Calu3 (cell line): Measurements from ENCODE around the gene CAP1. TPM values are rescaled to one million over a fixed set of nuclear protein-coding genes. Genes with fewer than 3 reads are reported as not detected.

Experiments
- BruUV-seq: library from RNA; stranded (reverse); fragments of 400-500 nt; replicated peaks from 2 replicates; lab custom pipeline; 2021; lab: Mats Ljungman, UMichigan
- CTCF ChIA-PET: fragments of 300-600 bp; sonication (Branson Sonifier 250); formaldehyde crosslinking; loops from one replicate; lab custom pipeline; 2022; ENCODE audit warnings: antibody characterized with exemption; lab: Charles Lee
- DNase-seq: peaks from one replicate; pipeline ENCODE4 v3.0.0; 2022
- H3K27ac Mint-ChIP-seq: one replicate; pipeline ENCODE4 v1.8.0; 2022; ENCODE audit warnings: mixed read lengths; ENCODE audit not compliant: unreplicated experiment
- H3K27me3 Mint-ChIP-seq: one replicate; pipeline ENCODE4 v1.8.0; 2022; ENCODE audit warnings: mixed read lengths; ENCODE audit not compliant: unreplicated experiment
- H3K36me3 Mint-ChIP-seq: one replicate; pipeline ENCODE4 v1.8.0; 2022; ENCODE audit warnings: mild to moderate bottlenecking, moderate library complexity, mixed read lengths; ENCODE audit not compliant: insufficient read depth, unreplicated experiment
- H3K4me1 Mint-ChIP-seq: one replicate; pipeline ENCODE4 v1.8.0; 2022; ENCODE audit warnings: mild to moderate bottlenecking, low read depth, mixed read lengths; ENCODE audit not compliant: unreplicated experiment
- H3K4me3 Mint-ChIP-seq: one replicate; pipeline ENCODE4 v1.8.0; 2022; ENCODE audit warnings: mild to moderate bottlenecking, low read depth, moderate library complexity, mixed read lengths; ENCODE audit not compliant: unreplicated experiment
- H3K9me3 Mint-ChIP-seq: one replicate; pipeline ENCODE4 v1.8.0; 2022; ENCODE audit warnings: low read depth, mixed read lengths; ENCODE audit not compliant: unreplicated experiment
- intact Hi-C: fragments of 100-400 bp; cut with micrococcal nuclease; formaldehyde crosslinking; loops from one replicate; pipeline ENCODE4 v1.10.0; 2022; ENCODE audit not compliant: unreplicated experiment
- total RNA-seq: library from RNA; stranded (reverse); gene quantifications from 2 replicates; pipeline ENCODE4 v1.2.3, GENCODE V29; 2022
- TF ChIP-seq, protein P1 (sequence below): fragments of 200-600 bp; IDR thresholded peaks from one replicate; pipeline ENCODE4 v1.8.0; 2022; ENCODE audit warnings: antibody characterized with exemption; ENCODE audit not compliant: unreplicated experiment

Gene CAP1
- total RNA-seq, 1 experiment from 2014 or later = 307 TPM

DNA sequence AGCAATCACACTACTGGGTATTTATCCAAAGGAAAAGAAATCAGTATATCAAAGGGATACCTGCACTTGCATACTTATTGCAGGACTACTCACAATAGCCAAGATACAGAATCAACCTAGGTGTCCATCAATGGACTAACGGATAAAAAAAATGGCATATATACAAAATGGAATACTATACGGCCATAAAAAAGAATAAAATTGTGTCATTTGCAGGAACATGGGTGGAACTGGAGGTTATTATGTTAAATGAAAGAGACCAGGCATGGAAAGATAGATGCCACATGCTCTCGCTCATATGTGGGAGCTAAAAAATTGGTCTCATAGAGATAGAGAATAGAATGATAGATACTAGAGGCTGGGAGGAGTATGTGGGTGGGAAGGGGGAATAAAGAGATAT is 29.3 kb upstream of the CAP1 start:
- Mint-ChIP-seq H3K9me3 (no peaks in the 10 kb centered on the region), H3K27ac (no peak overlapping the region), H3K4me3 (no peak overlapping the region), H3K4me1 (peaks cover 8% of the 10 kb centered on the region), H3K27me3 (no peaks in the 10 kb centered on the region), H3K36me3 (no peaks in the 10 kb centered on the region)
- TF ChIP-seq, protein P1, sequence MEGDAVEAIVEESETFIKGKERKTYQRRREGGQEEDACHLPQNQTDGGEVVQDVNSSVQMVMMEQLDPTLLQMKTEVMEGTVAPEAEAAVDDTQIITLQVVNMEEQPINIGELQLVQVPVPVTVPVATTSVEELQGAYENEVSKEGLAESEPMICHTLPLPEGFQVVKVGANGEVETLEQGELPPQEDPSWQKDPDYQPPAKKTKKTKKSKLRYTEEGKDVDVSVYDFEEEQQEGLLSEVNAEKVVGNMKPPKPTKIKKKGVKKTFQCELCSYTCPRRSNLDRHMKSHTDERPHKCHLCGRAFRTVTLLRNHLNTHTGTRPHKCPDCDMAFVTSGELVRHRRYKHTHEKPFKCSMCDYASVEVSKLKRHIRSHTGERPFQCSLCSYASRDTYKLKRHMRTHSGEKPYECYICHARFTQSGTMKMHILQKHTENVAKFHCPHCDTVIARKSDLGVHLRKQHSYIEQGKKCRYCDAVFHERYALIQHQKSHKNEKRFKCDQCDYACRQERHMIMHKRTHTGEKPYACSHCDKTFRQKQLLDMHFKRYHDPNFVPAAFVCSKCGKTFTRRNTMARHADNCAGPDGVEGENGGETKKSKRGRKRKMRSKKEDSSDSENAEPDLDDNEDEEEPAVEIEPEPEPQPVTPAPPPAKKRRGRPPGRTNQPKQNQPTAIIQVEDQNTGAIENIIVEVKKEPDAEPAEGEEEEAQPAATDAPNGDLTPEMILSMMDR = no peak
- no TSS peak for BruUV-seq
- DNase-seq = no peak
- CTCF ChIA-PET = no interaction called here
- intact Hi-C loops = no loop called here

GRCh38 chr1:40014253-40014706 is 26.2 kb upstream of the CAP1 start:
- H3K9me3 Mint-ChIP-seq = peaks cover 3% of the 10 kb centered on the region
- no peak for DNase-seq
- TF ChIP-seq, protein P1 = no peak
- H3K4me3 Mint-ChIP-seq = no peak overlapping the region
- CTCF ChIA-PET = interaction anchor here (0.6 kb wide), 1 partner anchor 1772 kb away, joined by 3 read pairs; no protein-coding TSS in a partner anchor
- intact Hi-C loops = no loop called here
- H3K36me3 Mint-ChIP-seq = no peaks in the 10 kb centered on the region
- no peaks in the 10 kb centered on the region for H3K27me3 Mint-ChIP-seq
- peaks cover 8% of the 10 kb centered on the region for H3K4me1 Mint-ChIP-seq
- H3K27ac Mint-ChIP-seq = no peak overlapping the region
- BruUV-seq = no TSS peak

DNA sequence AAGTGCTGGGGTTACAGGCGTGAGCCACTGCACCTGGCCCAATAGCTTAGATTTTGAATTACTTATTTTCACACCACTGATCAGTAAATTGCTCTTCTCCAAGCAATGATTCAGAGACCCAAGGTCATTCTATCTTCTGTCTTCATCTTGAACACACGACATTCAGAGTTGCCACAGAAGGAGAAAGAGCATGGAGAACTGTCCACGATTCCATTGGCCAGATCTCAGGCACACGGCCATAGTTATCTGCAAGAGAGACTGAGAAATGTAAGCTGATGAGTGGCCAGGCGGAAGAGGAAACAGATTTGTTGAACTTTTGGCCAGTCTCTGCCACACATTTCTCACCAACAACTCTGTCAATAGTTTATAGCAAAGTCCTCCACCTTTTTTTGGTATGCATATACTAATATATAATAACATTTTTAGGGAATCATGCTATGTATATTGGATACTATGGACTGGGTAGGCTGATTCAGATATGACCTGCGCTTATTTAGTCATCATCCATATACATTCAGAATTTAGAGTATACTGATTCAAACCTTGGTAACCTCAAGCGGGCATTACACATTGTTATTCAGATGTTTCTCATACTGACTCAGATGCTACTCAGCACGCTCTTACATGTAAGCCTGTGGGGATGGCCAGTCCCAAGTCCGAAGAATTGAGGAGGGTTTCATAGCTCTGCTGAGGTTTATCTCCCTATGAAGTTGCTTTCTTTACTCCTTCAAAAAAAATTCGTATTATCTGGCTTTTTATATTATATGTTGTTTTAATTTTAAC is 25.5 kb upstream of the CAP1 start:
- Mint-ChIP-seq H3K9me3 (peaks cover 3% of the 10 kb centered on the region), H3K27ac (no peak overlapping the region), H3K27me3 (no peaks in the 10 kb centered on the region), H3K4me3 (no peak overlapping the region), H3K4me1 (peaks cover 8% of the 10 kb centered on the region), H3K36me3 (no peaks in the 10 kb centered on the region)
- TF ChIP-seq, protein P1 = no peak
- no TSS peak for BruUV-seq
- CTCF ChIA-PET = no interaction called here
- no peak for DNase-seq
- intact Hi-C loops = no loop called here

- H3K27me3 Mint-ChIP-seq = no peaks in the 10 kb centered on the region
- no TSS peak for BruUV-seq
- H3K27ac Mint-ChIP-seq = no peak overlapping the region
- H3K4me1 Mint-ChIP-seq = peaks cover 8% of the 10 kb centered on the region
- H3K9me3 Mint-ChIP-seq = peaks cover 3% of the 10 kb centered on the region
- no peak overlapping the region for H3K4me3 Mint-ChIP-seq
- no peak for DNase-seq
- TF ChIP-seq, protein P1 = no peak
- no peaks in the 10 kb centered on the region for H3K36me3 Mint-ChIP-seq
- intact Hi-C loops = no loop called here
- CTCF ChIA-PET = no interaction called here
Observed at GRCh38 chr1:40017951-40018575, 22.5 kb upstream of the CAP1 start.
